K562 (cell line): ENCODE results near the gene UPK3A. TPM values are rescaled to one million over a fixed set of nuclear protein-coding genes. Genes with fewer than 3 reads are reported as not detected.

Source experiments
- EGR1 ChIP-seq: fragments of 450-650 bp; conservative IDR thresholded peaks from 2 replicates; pipeline ENCODE4 v1.6.1; 2017; ENCODE audit warnings: mild to moderate bottlenecking
- EHMT2 ChIP-seq: fragments of 450-650 bp; IDR thresholded peaks from 2 replicates; pipeline ENCODE4 v1.6.1; 2018; ENCODE audit warnings: antibody characterized with exemption
- ETS2 ChIP-seq: IDR thresholded peaks from 2 replicates; pipeline ENCODE4 v1.6.1; 2016; ENCODE audit warnings: borderline replicate concordance, missing genetic modification characterization, mild to moderate bottlenecking, moderate library complexity, missing compliant biosample characterization; ENCODE audit not compliant: poor library complexity, severe bottlenecking
- GABPA ChIP-seq: fragments of 200-800 bp; sonication (Bioruptor generic); conservative IDR thresholded peaks from 2 replicates; pipeline ENCODE4 v1.6.1; 2016; ENCODE audit warnings: low read depth, missing genetic modification characterization, missing compliant biosample characterization
- HDAC6 ChIP-seq: IDR thresholded peaks from 2 replicates; pipeline ENCODE4 v1.6.1; 2012; ENCODE audit warnings: low read depth, mild to moderate bottlenecking, control low read depth, inconsistent platforms, low read length, moderate library complexity
- KAT7 ChIP-seq: sonication (generic); formaldehyde crosslinking; IDR thresholded peaks from 2 replicates; pipeline ENCODE4 v1.8.0; 2022; ENCODE audit warnings: missing genetic modification reagents, mild to moderate bottlenecking, borderline replicate concordance
- MBD2 ChIP-seq: sonication (generic); IDR thresholded peaks from 2 replicates; pipeline ENCODE4 v1.6.1; 2016; ENCODE audit warnings: low read depth, borderline replicate concordance
- SREBF1 ChIP-seq: fragments of 150-350 bp; IDR thresholded peaks from 2 replicates; pipeline ENCODE4 v1.6.1; 2014; ENCODE audit warnings: antibody characterized with exemption, low read depth, low read length, borderline replicate concordance
- TGIF2 ChIP-seq: sonication (generic); formaldehyde crosslinking; IDR thresholded peaks from 2 replicates; pipeline ENCODE4 v1.8.1; 2022; ENCODE audit warnings: mild to moderate bottlenecking, missing genetic modification reagents, moderate library complexity
- TSC22D4 ChIP-seq: fragments of 450-650 bp; IDR thresholded peaks from 2 replicates; pipeline ENCODE4 v1.6.1; 2016; ENCODE audit warnings: missing genetic modification characterization, missing biosample characterization, control low read depth
- U2AF2 ChIP-seq: fragments of 200-400 bp; formaldehyde crosslinking; optimal IDR thresholded peaks from 2 replicates; pipeline ENCODE3; 2017; ENCODE audit warnings: low read depth, mild to moderate bottlenecking, low read length
- XRCC3 ChIP-seq: fragments of 450-650 bp; IDR thresholded peaks from 2 replicates; pipeline ENCODE4 v1.6.1; 2017; ENCODE audit warnings: mild to moderate bottlenecking, moderate library complexity
- ZFPM2 ChIP-seq: fragments of 250-450 bp; sonication (Bioruptor Pico); IDR thresholded peaks from 2 replicates; pipeline ENCODE4 v1.5.1; 2022; ENCODE audit warnings: mild to moderate bottlenecking
- ZMIZ1 ChIP-seq, 2 experiments: fragments of 150-350 bp in 1 of 2; IDR thresholded peaks; 2 replicates each; pipeline ENCODE4 v1.6.1; 2012 to 2016; ENCODE audit warnings: low read depth in 2 of 2, low read length in 2 of 2, mild to moderate bottlenecking in 1 of 2, moderate library complexity in 1 of 2
- polyA plus RNA-seq, 8 experiments: library from polyadenylated mRNA; depleted of rRNA in 4 of 8; stranded (reverse) in 5 of 8; unstranded in 3 of 8; fragments of >200 nt; fragmentation: Nextera tagmentation in 2 of 8; fragmentation: Illumina TruSeq in 1 of 8; extraction: Ambion mirVana in 2 of 8; extraction: Trizol in 1 of 8; gene quantifications; 2 replicates each; pipeline versions ENCODE4 v1.2.1 to v1.2.3, GENCODE V29; 2011 to 2014; ENCODE audit warnings: inconsistent platforms in 1 of 8, missing spikeins in 1 of 8
- total RNA-seq, 7 experiments: library from RNA; depleted of rRNA in 6 of 7; stranded (reverse); fragments of >200 nt in 6 of 7; fragmentation: Illumina TruSeq in 2 of 7; extraction: Trizol in 2 of 7; gene quantifications; 2 replicates each; pipeline versions ENCODE4 v1.2.1 to v1.2.3, GENCODE V29; 2011 to 2021; ENCODE audit warnings: low replicate concordance in 1 of 7
- TF ChIP-seq, protein P1 (sequence below): sonication (generic); formaldehyde crosslinking; IDR thresholded peaks from 2 replicates; pipeline ENCODE4 v1.8.0; 2022; ENCODE audit warnings: missing genetic modification reagents, mild to moderate bottlenecking, moderate library complexity, borderline replicate concordance
- TF ChIP-seq, protein P2 (sequence below): fragments of 250-450 bp; sonication (Bioruptor Pico); IDR thresholded peaks from 2 replicates; pipeline ENCODE4 v1.5.0; 2021
- TF ChIP-seq, protein P3 (sequence below): IDR thresholded peaks from 3 replicates; pipeline ENCODE4 v1.6.1; 2011; ENCODE audit warnings: borderline replicate concordance, mild to moderate bottlenecking, moderate library complexity; ENCODE audit not compliant: insufficient read length; ENCODE audit errors: extremely low read depth

The UPK3A gene
- total and polyA plus RNA-seq, 9 of the 15 experiments (the other 6 are each of a cell fraction or from before 2014, with no cell fraction given): not detected

DNA sequence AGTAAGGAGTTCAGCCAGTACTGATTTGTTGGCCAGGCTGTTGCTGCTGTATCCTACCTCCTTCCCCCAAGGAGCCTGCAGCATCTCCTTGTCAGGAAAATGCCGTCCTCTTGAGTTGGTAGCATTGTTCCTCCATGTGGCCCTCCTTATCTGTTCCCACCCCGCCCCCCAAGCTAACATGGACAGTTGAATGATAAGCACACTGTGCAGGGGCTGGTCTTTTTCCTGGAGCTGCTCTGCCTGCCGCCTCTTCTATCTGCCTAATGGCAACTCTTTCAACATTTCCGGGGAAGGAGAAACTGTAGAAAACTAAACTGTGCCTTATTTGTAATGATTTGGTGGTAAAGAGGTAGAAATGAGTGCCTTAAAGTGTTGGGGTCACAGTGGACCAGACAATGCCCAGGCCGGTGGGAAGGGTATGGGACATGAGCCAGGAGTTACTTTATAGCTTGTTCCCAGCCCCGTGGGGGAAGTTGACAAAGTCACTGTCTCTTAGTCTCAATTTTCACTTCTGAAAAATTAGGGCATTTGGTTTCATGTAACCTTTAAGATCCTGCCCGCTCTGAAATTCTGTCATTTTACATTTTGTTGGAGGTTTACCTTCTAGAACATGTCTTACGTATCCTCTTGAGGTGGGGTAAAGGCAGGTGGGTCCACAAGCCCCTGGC lies 29.4 kb downstream of the UPK3A start (continued):
- TF ChIP-seq ZMIZ1 (IDR thresholded peaks at IDR 0.05; ENCODE audit: low read depth in 2 of 2, low read length in 2 of 2) (peak in 1 of 2 experiments; percentile 38; a peak in 1 of 4 replicates), TSC22D4 (no peak), U2AF2 (no peak), EGR1 (peak; percentile 34; the same call in 1 of the 2 replicates), TGIF2 (no peak), HDAC6 (no peak), MBD2 (0 out of 2 replicates have a peak, but pooled peaks have one; percentile 34), KAT7 (CRISPR knock-in tag) (no peak), GABPA (peak; percentile 50; the same call in 1 of the 2 replicates), SREBF1 (no peak), ZFPM2 (CRISPR knock-in tag) (no peak), XRCC3 (no peak), ETS2 (tag) (no peak), EHMT2 (peak; percentile 21; the same call in 1 of the 2 replicates)
- TF ChIP-seq, protein P1, sequence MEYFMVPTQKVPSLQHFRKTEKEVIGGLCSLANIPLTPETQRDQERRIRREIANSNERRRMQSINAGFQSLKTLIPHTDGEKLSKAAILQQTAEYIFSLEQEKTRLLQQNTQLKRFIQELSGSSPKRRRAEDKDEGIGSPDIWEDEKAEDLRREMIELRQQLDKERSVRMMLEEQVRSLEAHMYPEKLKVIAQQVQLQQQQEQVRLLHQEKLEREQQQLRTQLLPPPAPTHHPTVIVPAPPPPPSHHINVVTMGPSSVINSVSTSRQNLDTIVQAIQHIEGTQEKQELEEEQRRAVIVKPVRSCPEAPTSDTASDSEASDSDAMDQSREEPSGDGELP (CRISPR knock-in tag): peak; percentile 50; the same call in 1 of the 2 replicates
- TF ChIP-seq, protein P2, sequence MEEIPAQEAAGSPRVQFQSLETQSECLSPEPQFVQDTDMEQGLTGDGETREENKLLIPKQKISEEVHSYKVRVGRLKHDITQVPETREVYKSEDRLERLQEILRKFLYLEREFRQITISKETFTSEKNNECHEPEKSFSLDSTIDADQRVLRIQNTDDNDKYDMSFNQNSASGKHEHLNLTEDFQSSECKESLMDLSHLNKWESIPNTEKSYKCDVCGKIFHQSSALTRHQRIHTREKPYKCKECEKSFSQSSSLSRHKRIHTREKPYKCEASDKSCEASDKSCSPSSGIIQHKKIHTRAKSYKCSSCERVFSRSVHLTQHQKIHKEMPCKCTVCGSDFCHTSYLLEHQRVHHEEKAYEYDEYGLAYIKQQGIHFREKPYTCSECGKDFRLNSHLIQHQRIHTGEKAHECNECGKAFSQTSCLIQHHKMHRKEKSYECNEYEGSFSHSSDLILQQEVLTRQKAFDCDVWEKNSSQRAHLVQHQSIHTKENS: no peak
- TF ChIP-seq, protein P3, sequence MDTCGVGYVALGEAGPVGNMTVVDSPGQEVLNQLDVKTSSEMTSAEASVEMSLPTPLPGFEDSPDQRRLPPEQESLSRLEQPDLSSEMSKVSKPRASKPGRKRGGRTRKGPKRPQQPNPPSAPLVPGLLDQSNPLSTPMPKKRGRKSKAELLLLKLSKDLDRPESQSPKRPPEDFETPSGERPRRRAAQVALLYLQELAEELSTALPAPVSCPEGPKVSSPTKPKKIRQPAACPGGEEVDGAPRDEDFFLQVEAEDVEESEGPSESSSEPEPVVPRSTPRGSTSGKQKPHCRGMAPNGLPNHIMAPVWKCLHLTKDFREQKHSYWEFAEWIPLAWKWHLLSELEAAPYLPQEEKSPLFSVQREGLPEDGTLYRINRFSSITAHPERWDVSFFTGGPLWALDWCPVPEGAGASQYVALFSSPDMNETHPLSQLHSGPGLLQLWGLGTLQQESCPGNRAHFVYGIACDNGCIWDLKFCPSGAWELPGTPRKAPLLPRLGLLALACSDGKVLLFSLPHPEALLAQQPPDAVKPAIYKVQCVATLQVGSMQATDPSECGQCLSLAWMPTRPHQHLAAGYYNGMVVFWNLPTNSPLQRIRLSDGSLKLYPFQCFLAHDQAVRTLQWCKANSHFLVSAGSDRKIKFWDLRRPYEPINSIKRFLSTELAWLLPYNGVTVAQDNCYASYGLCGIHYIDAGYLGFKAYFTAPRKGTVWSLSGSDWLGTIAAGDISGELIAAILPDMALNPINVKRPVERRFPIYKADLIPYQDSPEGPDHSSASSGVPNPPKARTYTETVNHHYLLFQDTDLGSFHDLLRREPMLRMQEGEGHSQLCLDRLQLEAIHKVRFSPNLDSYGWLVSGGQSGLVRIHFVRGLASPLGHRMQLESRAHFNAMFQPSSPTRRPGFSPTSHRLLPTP: no peak
